GM19193 (cell line): ENCODE results near the gene ZDHHC8.

Experiments
- POLR2A ChIP-seq: IDR thresholded peaks from 4 replicates; pipeline ENCODE4 v1.6.1; 2011; ENCODE audit not compliant: insufficient read depth, insufficient read length; ENCODE audit errors: extremely low read depth

Gene ZDHHC8

DNA sequence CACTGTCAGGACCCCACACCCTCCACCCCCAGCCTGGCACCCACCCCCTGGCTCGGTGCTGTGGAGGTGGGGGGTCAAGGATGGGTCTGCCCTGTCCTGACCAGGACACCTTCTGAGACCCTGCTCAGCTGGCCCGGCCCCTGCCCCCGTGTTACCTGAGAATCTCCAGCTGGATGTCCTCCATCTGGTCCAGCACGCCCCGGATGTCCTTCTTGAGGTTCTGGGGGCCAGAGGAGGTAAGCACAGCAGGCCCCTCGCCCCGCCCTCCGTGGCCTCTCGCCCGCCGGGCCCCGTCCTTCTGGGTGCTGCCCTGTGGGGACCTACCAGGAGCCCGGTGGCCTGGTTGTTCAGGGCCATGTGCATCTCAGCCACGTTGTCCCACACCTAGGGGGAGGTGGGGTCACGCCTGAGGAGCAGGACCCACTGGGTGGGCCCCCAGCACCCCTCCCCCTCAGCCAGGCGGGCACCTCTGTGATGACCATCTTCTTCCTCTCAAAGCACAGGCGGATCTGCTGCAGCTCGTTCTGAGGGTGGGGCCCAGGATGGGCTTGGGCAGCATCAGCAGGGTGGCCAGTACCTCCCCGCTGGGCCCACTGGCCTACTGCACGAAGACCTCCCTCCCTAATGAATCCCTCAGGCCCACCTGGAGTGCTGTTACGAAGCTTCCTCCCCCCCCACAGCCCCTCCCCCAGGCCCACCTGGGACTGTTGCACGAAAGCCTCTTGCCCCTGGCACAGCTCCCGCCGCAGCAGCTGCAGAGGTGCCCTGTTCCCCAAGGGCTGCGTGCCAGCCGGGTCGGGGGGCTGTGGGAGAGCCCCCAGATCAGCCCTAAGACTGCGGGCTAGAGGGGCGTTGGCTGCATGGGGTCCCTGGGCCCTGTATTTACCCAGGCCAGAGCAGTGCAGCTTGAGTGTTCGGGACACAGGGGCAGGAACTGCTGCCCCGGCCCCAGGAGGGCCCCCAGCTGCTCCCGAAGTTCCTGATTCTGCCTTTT is 17.9 kb downstream of the ZDHHC8 start:
- no peak for TF ChIP-seq POLR2A

DNA sequence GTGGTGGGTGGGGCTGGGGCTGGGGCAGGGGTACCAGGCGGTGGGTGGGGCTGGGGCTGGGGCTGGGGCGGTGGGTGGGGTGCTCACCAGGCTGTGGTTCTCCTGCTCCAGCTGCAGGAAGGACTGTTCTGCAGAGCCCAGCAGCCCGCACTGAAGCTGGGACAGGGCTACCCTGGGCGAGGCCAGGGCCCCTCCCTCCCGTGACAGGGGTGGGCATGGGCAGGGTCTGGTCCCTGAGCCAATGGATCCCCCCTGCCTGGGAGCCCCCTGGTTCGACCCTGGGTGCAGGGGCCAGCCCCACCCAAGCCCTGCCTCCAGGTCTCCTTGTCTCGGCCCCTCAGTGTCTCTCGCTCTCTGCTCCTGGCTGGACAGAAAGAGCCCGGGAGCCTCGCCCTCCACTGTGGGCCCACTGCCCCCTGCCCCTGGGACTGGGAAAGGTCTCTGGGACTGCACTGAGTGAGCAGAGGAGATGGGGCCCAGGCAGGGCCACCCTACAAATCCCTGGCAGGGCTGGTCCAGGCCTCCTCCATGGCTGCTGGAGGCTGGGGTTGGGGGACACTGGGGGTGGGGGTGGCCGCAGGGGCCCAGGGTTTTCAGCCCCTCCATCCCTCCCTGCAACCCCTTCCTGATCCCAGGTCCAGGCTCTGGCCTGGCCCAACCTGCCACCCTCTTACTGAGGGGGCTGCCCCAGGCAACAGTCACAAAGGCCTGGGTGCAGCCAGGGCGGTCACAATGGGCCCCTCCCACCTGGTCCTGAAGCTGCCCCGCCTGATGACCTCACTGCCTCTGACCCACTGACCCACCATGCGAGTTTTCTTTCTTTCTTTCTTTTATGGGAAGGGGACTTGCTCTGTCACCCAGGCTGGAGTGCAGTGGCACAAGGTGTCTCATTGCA is 19.0 kb downstream of the ZDHHC8 start, which contains the start of gene CCDC188:
Gene CCDC188, minus strand, starts transcription at position 675 of the 895 bp plus-strand sequence. Its CDS starts 69 bp downstream, at position 606.
- no peak for TF ChIP-seq POLR2A

DNA sequence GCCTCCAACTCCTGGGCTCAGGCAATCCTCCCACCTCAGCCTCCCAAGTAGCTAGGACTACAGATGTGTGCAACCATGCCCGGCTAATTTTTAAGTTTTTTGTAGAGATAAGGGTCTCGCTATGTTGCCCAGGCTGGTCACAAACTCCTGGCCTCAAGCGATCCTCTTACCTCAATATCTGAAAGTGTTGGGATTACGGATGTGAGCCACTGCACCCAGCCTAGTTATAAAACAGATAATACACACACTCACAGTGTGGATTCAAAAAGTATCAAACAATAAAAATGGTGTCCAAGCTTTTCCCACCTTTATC is 19.6 kb downstream of the ZDHHC8 start:
- no peak for TF ChIP-seq POLR2A

- TF ChIP-seq POLR2A: no peak
These were observed 20.9 kb downstream of the ZDHHC8 start for GRCh38 chr22:20152464-20152890.

DNA sequence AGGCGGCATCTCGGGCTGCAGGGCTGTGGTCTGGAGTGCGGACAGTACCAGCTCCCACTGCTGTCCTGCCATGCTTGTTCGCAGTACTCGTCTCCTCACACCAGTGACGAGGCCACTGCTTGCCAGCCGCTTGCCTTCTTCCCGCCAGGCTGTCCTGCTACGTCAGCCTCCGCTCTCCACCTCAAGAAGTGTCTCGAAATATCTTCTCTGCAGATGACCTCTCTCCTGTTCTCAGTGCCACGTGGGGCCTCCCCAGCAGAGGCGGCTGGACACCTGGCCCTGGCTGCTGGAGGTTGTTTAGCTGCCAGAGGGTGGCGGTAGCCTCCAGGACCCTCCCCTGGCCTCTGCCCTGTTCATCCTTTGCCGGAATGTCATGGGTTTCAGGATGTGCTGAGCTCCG is 22.3 kb downstream of the ZDHHC8 start:
- no peak for TF ChIP-seq POLR2A

DNA sequence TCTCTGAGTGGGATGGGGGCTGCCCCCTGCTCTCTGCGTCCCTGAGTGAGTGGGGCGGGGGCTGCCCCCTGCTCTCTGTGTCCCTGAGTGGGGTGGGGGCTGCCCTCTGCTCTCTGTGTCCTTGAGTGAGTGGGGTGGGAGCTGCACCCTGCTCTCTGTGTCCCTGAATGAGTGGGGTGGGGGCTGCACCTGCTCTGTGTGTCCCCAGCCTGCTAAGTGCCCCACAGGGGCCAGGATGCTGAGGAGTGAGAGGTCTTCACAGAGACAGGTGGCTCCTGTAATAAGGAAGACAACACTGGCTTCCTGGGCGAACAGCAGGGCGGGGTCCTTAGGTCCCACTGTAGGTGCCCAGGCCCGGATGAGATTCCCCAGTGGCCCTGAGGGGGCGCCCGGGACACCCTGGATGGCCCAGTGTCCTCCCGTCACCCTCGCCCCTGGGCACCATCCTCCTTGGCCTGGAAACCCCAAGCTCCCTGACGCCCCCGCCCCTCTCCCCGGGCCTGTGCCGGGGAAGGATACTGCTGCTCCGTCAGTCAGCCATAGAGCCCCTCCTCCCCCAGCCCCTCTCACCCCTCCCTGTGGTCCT is 23.1 kb downstream of the ZDHHC8 start:
- no peak for TF ChIP-seq POLR2A

- no peak for TF ChIP-seq POLR2A
These were observed 23.9 kb downstream of the ZDHHC8 start for GRCh38 chr22:20155330-20156041.

DNA sequence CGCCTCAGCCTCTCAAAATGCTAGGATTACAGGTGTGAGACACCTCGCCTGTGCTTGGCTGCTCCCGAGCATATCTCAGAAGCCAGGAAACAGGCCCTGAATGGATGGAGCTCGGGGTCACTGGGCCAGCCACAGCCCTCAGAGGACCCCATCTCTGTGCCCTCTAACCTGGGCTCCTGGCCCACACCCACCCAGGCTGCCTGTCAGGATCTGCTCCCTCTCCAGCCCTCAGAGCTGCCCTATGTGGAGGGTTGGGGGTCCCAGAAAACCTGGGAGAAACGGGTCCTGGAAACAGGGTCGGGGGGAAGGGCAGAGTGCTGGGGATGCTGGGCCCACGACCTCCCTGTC is 24.4 kb downstream of the ZDHHC8 start:
- TF ChIP-seq POLR2A: no peak

DNA sequence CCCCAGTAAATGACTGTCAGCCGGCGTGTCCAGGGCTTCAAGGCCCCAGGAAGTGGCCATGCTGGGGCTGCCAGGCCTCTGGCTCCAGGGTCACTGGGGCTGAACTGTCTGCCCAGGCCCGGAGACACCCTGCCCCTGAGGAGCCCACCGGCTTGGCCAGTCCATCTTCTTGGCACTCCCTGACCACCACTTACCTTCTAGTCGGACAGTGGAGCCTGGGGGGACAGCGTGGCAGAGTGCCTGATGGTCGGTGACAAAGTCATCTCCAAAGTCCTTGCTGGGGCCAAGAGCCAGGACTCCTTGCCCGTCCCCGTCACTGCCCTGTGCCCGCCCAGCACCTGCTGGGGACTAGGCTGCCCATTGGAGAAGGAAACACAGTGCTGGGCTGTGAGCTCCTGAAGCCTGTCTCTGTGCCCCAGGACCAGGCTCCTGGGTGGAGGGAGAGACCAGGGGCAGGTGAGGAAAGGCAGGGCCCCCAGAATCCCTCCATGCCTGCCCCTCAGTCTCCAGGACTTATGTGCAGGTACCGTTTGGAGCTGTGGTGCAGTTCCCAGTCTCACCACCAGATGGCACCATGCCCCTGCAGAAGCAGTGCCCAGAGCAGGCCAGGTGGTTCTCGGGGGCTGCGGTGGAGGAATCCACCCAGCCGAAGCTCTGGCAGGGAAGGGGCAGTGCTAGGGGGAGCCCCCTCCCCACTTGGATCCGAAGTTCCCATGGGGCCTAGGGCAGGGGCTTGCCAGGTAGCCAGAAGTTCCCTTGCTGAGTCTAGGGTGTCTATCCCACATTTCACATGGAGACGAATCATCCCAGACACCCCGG is 25.2 kb downstream of the ZDHHC8 start:
- TF ChIP-seq POLR2A: no peak

DNA sequence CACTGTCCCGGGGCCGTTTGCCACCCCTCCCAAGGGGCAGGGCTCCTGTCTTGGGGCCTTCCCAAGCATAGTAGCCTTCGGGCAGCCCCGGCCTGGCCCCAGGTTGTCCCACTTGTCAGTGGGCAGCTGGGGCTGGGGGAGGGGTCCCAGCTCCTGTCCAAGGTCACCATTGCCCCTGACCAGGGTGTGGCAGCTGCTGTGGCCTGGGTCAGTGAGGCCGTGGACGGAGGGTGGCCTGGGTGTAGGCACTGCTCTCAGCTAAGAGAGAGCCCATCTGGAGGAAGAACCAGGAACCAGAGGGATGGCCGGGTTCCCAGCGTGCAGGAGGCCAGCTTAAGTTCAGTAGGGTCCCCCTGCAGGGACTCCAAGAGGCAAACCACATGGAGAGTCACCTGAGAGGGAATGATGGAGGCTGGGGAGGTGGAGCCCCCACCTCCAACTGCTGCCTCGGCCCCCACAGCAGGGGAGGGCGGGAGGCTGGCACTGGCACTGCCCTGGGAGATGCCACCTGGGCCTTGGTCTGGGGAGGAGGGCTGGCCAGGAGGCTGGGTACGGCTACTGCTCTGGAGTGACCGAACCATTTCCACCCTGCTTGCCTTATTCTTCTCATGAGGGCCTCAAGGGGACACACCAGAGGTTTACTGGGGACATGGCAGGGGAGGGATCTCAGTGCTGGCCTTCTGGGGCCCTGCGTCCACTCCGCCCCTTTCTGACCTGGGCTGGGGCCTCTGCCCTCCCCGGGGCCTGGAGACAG is 26.0 kb downstream of the ZDHHC8 start:
- TF ChIP-seq POLR2A: no peak

DNA sequence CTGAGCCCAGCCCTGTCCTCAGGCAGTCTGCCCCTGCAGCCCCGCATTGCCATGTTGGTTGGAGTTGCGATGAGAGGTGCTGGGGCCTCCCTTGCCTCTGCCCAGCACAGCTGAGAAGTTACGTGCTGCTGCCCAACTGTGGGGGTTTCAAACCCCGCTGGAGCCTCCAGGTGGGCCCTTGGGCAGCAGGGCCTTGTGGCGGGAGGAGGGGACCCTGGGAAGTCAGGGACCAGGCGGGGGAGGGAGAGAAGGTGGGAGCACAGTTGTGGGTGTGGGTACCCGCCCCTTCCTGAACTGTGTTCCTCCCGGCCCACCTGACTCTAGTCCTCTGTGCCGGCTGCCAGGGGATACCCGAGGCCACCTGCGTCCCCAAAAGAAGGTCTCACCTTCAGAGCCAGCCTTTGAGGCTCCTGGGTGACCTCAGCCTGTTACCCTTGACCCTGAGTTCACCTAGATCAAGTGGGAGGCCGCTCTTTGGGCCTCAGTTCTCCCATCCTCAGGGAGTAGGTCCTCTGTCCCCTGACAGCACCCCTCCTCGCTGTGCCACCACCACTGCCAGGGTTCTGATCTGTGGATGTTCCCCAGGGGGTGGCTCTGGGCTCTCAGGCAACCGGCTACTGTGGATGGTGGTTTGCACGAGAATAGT is 26.9 kb downstream of the ZDHHC8 start:
- no peak for TF ChIP-seq POLR2A

- TF ChIP-seq POLR2A: no peak
These were observed 27.5 kb downstream of the ZDHHC8 start for GRCh38 chr22:20159076-20159475.

DNA sequence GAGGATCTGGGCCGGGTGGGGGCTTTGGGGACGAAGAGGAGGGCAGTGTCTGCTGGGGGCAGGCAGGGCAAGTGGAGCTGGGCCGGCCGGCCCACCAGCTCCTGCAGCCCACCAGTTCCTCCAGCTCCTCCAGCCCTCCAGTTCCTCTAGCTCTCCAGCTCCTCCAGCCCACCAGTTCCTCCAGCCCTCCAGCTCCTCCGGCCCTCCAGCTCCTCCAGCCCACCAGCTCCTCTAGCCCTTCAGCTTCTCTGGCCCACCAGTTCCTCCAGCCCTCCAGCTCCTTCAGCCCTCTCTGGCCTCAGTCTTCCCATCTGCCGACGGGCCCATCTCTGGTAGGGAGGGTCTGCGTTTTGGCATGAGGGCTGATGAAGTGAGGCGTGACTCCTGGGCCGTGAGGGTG is 28.4 kb downstream of the ZDHHC8 start:
- no peak for TF ChIP-seq POLR2A
